HT-29 (cell line): ENCODE measurements around the gene CARD19. TPM values are rescaled to one million over a fixed set of nuclear protein-coding genes. Genes with fewer than 3 reads are reported as not detected.

Experiments
- DNase-seq: peaks from one replicate; pipeline ENCODE4 v3.0.0-alpha.2; 2015; ENCODE audit warnings: low spot score
- total RNA-seq: library from RNA; depleted of rRNA; stranded (reverse); fragments of >200 nt; shearing (Covaris generic); gene quantifications from 2 replicates; pipeline ENCODE4 v1.2.3, GENCODE V29; 2014

CARD19 gene
- total RNA-seq, 1 experiment from 2014 or later: 142 TPM

GRCh38 chr9:93119953-93120845 lies 24.2 kb downstream of the CARD19 start:
- peak; percentile 92 for DNase-seq

GRCh38 chr9:93120846-93121315 lies 24.9 kb downstream of the CARD19 start:
- DNase-seq: no peak

DNA sequence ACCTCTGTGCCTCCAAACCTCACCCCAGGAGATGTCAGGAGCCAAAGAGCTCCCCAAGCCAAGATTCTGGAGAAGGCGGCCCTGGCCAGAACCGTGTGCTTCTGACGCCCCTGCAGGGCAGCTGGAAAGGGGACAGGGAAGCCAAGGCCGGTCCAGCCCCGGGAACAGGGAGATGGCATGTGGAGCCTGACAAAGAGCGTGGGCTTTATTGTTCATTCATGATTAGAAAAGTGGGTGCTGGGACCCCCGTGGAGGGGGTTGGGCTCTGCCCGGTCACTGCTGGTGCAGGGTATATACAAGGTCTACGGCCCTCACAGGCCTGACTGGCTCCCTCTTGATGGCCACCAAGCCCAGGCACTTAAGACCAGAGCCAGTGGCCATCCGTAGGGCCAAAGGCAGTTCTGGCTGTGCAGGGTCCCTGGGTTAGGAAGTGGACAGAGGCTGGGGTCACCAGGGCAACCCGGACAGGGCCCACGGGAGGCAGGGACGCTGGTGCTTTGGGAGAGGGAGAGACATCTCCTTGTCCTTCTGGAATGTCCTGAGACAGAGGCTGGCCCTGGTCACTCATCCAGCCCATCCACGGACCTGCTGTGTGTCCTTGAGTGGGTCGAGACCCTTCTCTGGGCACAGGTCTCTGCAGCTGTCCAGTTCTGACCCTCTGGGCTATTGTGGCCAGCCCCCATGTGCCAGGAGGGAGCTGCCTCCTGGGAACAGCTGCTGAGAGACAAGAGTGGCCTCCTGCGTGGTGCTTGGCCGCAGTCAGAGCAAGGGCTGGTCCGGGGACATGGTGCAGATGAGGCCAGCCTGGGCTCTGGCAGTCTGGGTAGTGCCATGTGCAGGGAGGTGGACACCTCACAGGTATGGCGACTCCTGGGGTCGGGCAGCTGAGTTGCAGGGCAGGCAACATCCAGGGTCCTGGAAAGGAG lies 25.6 kb downstream of the CARD19 start:
- DNase-seq: no peak

GRCh38 chr9:93122721-93123221 lies 26.8 kb downstream of the CARD19 start:
- DNase-seq: no peak

- no peak for DNase-seq
Observed at GRCh38 chr9:93123561-93124283, 27.7 kb downstream of the CARD19 start.

DNA sequence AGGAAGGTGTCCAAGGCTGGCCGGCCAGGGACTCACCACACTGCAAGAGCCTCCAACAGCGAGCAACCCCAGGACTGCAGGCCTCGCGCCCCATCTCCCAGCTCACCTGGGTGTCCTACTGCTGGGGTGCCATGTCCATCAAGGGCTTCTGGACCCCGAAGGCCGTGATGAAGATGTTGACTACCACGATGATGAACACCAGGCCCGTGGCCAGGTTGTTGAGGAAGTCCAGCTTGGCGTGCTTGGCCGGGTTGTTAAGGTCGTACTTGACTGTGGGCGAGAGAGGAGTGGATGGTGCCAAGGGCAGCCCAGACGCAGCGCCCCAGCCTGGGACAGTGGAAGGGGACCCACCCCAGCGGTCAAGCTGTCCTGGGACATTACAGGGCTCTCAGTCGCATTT lies 28.8 kb downstream of the CARD19 start:
- no peak for DNase-seq

- DNase-seq: no peak
Observed at GRCh38 chr9:93125331-93125894, 29.4 kb downstream of the CARD19 start.

DNA sequence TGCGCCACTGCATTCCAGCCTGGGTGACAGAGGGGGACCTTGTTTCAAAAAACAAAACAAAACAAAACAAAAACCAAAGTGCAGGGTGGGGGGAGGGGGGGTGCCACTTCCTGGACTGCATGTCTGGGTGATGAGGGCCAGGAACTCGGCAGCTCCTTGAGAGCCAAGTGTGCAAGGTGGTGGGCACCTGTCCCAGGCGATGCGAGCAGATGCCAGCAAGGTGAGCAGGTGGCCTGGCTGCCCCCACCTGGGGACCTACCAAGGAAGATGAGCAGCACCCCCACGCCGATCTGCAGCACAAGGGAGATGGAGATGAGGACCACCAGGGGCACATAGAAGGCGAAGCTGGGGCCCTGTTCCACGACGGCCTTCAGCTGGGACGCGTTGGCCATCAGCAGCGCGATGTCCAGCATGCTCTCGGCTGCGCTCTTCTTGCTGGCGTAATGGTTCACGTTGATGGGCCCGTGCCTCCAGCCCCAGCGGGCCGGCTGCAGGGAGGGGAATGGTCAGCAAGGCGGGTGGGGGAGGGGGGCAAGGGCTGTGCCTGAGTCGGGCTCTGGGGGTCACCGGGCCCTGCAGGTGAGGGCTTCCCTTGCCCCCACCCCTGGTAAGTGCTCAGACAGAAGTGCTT lies 30.2 kb downstream of the CARD19 start:
- no peak for DNase-seq

DNA sequence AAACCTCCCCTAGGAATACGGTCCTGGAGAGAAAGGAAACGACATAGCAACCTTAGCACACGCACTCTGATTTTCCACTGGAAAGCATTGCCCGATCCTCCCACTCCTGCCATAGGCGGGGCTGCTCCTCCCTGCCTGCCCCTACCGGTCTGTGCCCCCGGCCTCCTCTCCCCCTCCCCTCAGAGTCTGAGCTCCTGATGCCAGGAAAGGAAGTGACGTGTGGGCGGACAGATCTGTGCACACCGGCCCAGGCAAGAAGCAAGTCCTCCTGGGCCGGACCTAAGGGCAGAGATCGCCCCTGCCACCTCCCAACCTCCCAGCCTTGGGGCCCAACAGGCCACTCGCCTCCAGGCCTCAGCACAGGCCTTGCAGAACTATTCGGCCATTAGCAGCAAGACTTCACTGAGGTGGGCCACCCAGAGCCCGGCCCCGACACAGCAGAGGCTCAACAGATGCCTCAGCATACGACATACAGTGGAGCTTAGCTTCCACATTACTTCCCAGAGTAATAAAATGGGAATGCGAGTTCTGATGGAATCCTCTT lies 30.9 kb downstream of the CARD19 start:
- peak; percentile 16 for DNase-seq

DNA sequence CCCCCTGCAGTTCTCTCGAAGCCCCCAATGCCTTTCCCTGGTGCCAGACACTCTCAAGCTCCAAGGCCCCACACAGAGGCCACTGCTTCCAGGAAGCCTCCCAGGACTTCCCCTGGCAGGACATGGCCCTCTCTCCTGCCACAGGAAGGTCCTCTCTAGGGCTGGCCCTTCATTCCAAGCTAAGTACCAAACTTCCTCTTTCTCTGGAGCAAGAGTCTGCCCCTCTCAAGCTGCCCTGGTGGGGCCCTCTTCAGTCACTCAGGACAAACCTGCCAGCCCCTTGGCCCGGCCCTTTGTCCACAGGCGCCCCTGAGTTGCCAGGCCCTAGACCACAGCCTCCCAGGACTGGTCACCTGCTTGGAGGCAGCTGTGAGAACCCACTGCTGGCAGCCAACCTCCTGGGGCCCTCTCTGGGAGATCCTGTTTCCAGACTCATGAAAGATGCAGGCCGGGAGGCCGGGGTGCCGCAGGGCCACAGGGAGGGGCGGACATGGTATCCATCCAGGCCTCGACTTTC lies 31.4 kb downstream of the CARD19 start:
- DNase-seq: no peak

DNA sequence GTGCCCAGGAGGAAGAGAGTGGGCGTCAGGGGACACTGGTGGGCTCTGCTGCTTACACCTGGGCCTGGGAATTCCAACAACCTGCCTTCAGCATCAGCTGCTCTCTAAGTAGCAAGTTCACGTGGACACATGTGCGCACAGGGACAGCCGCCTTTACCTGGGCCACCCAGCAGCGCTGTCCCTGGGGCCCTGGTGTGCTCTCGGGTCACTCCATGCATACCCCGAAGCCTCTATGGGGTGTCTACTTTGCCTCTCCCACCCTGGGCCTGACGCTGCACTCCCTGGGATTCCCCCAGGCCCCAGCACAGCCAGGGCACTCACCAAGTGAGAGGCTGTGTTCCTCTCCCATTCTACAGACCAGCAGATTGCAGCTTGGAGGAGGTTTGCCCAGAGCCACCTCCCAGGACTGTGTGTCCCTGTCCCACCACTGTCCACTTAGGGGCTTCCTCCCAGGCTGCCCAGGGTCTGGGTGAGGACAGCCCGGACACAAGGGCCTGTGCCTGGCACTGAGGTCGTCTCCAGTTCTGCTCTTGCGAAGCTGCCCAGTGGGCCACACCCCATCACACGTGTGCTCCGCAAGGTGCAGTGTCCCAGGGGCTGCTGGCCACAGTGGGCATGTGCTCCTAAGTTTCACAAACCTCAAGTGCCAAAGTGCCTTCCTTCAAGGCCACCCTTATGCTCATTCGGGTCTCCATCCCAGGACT lies 32.1 kb downstream of the CARD19 start:
- no peak for DNase-seq

GRCh38 chr9:93128715-93129224 lies 32.8 kb downstream of the CARD19 start:
- DNase-seq: no peak

GRCh38 chr9:93129286-93129685 lies 33.3 kb downstream of the CARD19 start:
- no peak for DNase-seq

DNA sequence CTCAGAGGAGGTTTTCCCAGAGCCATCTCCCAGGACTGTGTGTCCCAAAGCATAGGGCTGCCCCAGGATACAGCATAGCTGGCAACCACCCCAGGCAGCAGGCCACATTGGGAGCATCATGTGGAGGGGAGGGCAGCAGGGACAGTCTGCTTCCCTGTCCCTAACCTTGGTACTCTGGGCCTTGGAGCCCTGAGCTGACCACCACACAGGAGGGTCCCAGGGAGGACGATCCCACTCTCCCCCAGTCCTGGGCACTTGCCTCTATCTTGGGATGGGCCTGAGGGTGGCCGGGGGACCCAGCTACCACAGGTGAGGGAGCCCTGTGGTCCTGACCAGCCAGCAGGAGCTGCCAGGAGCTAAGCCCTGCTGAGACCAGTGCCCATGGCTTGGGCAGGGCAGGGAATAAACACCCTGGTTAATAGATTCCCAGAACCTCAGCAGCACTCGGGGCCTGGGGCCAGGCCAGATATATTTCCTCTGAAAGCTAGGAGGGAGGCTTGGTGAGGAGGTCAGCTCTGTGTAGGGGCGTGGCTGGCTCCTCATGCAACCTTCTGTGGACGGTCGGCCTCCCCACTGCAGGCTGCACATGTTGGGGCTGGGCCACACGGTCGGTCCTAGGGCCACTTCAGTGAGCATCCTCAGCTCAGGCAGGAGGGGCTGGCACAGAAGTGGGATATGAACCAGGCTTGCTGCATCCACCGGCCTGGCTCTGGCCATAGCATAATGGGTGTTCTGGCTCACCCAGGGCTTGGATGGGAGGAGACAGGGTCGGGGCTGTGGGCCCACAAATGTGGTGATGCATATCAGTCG lies 33.9 kb downstream of the CARD19 start:
- DNase-seq: no peak

DNA sequence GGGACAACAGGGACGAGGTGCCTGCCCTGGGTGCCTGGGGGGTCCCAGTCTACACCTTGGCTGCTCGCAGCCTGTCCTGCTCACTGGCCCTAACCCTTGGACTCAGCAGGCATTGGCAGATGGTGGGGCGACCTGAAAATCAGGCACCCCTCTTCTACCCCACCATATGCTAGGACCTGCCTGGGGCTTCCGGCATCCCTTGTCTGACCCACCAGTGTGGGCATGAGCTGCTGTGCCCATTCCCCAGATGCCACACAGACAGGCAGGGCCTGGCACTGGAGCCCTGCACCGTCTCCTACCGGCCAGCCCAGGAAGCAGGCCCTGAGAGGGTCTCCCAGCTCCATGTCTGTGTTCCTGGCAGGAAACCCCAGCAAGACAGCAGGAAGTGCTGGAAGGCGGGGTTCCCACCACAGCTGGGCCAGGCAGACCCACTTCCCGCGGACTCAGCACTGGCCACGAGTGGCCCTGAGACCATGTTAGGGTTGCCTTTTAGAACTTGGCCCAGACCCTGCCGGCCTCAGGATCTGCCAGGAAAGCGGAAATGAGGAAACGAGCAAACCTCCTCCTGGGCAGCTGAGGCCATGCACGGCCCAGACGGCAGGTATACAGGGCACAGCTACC lies 35.0 kb downstream of the CARD19 start:
- DNase-seq: no peak

- DNase-seq: no peak
Observed at GRCh38 chr9:93131599-93132286, 35.7 kb downstream of the CARD19 start.

DNA sequence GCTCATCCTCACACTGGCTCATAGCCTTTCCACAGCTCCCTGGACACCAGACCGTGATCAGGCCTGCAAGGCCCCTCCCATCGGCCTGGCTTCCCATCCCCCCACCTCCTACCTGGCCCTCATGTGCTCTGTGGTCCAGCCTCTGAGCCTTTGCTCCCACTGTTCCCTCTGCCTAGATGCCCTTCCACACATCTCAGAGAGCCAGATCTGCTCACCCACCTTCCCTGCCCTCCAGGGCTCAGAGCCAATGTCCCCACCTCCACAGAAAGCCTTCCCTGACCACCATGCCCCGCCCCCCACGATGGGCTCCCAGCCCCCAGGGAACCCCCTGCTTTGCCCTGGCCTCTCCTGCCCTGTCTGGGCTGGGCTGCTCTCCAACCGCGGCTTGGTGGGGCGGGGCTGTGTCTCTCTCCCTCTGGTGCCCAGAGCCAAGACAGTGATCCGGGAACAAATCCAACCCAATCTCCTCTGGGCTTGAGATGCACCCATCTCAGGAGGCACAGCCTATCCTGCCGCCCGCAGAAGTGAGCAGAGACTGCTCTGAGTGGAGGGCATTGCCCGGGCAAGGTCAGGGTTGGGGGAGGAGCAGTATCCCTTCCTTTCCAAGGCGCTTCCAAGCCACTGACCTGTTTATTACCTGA lies 36.4 kb downstream of the CARD19 start:
- no peak for DNase-seq
